ENCODE results near the gene FMN1.

FMN1 gene

GRCh38 chr15:33011976-33012375 lies 182.5 kb downstream of the FMN1 start:
- Mint-ChIP-seq H3K27ac (no peak overlapping the region), H3K27me3 (ENCODE audit: low read depth, poor library complexity) (no peaks in the 10 kb centered on the region), H3K4me1 (peaks cover 40% of the 10 kb centered on the region), H3K9me3 (peaks cover 10% of the 10 kb centered on the region), H3K36me3 (ENCODE audit: low read depth) (peaks cover 17% of the 10 kb centered on the region), H3K4me3 (no peak overlapping the region)
- no peak for TF ChIP-seq CTCF (IDR thresholded peaks at IDR 0.05)
- no peak for DNase-seq

- H3K4me1 Mint-ChIP-seq = peaks cover 29% of the 10 kb centered on the region
- no peak for TF ChIP-seq CTCF (IDR thresholded peaks at IDR 0.05)
- no peak for DNase-seq
These were observed 184.9 kb downstream of the FMN1 start for GRCh38 chr15:33009603-33010002.

GRCh38 chr15:33009026-33009425 lies 185.5 kb downstream of the FMN1 start:
- Mint-ChIP-seq H3K27ac (no peak overlapping the region), H3K4me1 (peaks cover 25% of the 10 kb centered on the region)
- DNase-seq = no peak

More at GRCh38 chr15:33009603-33010002, 184.9 kb downstream of the FMN1 start:
- Mint-ChIP-seq H3K27ac (no peak overlapping the region), H3K4me3 (no peak overlapping the region), H3K9me3 (peaks cover 10% of the 10 kb centered on the region), H3K27me3 (ENCODE audit: low read depth, poor library complexity) (no peaks in the 10 kb centered on the region), H3K36me3 (ENCODE audit: low read depth) (peaks cover 22% of the 10 kb centered on the region)

GRCh38 chr15:33008284-33008995 lies 186.1 kb downstream of the FMN1 start:
- Mint-ChIP-seq H3K4me3 (no peak overlapping the region), H3K27me3 (ENCODE audit: low read depth, poor library complexity) (no peaks in the 10 kb centered on the region), H3K4me1 (peaks cover 23% of the 10 kb centered on the region), H3K9me3 (peaks cover 21% of the 10 kb centered on the region), H3K27ac (peak overlapping the region; percentile 10), H3K36me3 (ENCODE audit: low read depth) (peaks cover 22% of the 10 kb centered on the region)
- no peak for DNase-seq
- no peak for TF ChIP-seq CTCF (IDR thresholded peaks at IDR 0.05)

More at GRCh38 chr15:33009026-33009425, 185.5 kb downstream of the FMN1 start:
- Mint-ChIP-seq H3K36me3 (ENCODE audit: low read depth) (peaks cover 22% of the 10 kb centered on the region), H3K4me3 (no peak overlapping the region), H3K27me3 (ENCODE audit: low read depth, poor library complexity) (no peaks in the 10 kb centered on the region), H3K9me3 (peaks cover 15% of the 10 kb centered on the region)
- TF ChIP-seq CTCF (IDR thresholded peaks at IDR 0.05) = no peak

- H3K27ac Mint-ChIP-seq = no peak overlapping the region
- peak; percentile 24 for TF ChIP-seq CTCF (IDR thresholded peaks at IDR 0.05)
- H3K4me1 Mint-ChIP-seq = peaks cover 23% of the 10 kb centered on the region
- no peak overlapping the region for H3K4me3 Mint-ChIP-seq
- peaks cover 23% of the 10 kb centered on the region for H3K36me3 Mint-ChIP-seq (ENCODE audit: low read depth)
- DNase-seq = no peak
- no peaks in the 10 kb centered on the region for H3K27me3 Mint-ChIP-seq (ENCODE audit: low read depth, poor library complexity)
- H3K9me3 Mint-ChIP-seq = peaks cover 26% of the 10 kb centered on the region
These were observed 187.1 kb downstream of the FMN1 start for GRCh38 chr15:33007303-33007855.

- H3K27ac Mint-ChIP-seq = peak overlapping the region; percentile 53
- peaks cover 17% of the 10 kb centered on the region for H3K36me3 Mint-ChIP-seq (ENCODE audit: low read depth)
- H3K27me3 Mint-ChIP-seq (ENCODE audit: low read depth, poor library complexity) = no peaks in the 10 kb centered on the region
- no peak overlapping the region for H3K4me3 Mint-ChIP-seq
- H3K4me1 Mint-ChIP-seq = peaks cover 39% of the 10 kb centered on the region
- no peak for DNase-seq
- H3K9me3 Mint-ChIP-seq = peaks cover 26% of the 10 kb centered on the region
- no peak for TF ChIP-seq CTCF (IDR thresholded peaks at IDR 0.05)
These were observed 188.9 kb downstream of the FMN1 start for GRCh38 chr15:33005582-33005981.

All from nephron progenitor cell (in vitro differentiated cells).